ENCODE results near the gene TOMM5.

The TOMM5 gene

DNA sequence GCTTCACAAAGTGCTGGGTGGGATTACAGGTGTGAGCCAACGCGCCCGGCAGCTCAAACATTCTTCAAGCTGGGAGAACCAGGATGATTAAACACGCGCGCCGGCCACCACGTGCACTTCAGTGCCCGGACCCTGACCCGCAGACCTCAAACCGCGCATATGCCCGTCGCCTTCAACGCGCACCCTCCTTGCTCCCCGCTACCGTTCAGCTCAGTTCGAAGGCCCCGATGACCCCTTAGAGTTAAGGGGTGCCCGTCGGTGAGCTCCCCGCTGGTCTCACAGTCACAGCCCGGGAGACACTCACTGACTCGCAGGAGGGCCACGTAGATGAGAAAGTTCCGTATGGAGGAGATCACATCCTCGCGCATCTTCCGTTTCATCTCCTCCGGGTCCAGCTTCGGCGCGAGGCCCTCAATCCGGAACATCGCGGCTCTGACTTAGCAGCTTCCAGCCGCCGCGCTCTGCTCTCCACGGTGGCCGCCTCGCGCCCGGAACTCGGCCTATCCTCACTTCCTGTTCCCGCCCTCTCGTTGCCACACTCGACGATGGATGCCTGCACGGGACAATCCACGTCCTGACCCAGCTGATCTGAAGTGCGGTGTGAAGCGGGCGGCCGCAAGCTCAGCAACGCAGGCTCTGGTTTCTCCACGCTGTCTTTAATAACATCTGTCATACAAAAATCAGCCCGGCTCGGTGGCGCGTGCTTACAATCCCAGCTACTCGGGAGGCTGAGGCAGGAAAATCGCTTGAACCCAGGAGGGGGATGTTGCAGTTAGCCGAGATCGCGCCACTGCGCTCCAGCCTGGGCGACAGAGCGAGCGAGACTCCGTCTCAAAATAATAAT lies at the start of gene TOMM5:
Gene TOMM5 (minus strand): TSS at position 490 of the 844 bp plus-strand sequence. CDS start 65 bp downstream, at position 425.
- peak; percentile 98 to 99 for ATAC-seq

GRCh38 chr9:37641331-37641730 lies 48.9 kb upstream of the TOMM5 start:
- no peak for ATAC-seq

- ATAC-seq = no peak
Observed at GRCh38 chr9:37640246-37640645, 47.8 kb upstream of the TOMM5 start.

- no peak for ATAC-seq
Observed at GRCh38 chr9:37639841-37640240, 47.4 kb upstream of the TOMM5 start.

DNA sequence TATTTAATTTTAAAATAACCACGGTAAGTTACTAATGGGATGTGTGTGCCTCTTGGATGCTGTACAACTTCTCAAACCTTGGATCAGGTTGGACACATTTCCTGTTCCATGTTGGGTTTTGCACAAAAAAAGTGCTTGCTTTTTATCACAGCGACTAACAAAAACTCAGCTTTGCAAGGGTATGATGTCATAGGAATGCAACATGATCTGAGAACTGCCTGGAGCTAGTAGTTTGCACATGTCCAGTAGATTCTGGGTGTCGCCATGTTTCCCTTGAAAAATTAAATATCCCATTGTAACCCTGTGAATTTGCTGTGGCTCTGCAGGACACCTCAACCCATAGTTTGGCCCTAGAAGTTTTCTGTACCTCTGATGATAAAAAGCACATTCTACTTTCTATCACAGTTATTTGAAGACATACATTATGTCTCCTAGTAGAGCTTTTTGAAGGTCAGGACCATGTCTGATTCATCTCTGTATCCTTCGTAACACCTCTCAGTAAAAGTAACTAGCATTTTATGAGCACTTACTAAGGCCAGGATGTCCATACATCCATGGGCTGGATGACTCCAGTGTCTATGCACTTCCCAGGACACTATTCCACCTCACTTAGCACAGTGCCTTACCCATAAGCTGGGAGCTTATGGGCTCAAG lies 46.8 kb upstream of the TOMM5 start:
- ATAC-seq = no peak

- no peak for ATAC-seq
Observed at GRCh38 chr9:37636511-37637448, 44.4 kb upstream of the TOMM5 start.

DNA sequence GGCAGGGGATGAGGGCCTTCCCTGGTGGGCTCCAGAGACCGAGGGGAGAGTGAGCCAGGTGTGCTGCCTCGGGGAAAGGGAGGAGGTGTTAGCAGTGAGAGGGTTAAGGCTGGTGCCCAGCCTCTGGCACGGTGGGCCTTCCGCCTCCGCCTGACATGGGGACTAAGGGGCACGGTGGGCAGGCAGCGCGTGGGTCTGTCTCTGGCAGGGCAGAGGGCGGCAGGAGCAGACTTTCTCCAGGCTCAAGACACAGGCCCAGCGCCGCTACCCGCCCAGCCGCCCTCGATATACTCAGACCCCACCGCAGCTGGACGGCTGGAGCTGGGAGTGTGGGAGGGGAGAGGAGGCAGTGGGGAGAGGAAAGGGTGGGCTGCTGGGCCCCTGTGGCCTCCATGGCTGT lies 43.4 kb upstream of the TOMM5 start:
- no peak for ATAC-seq

- ATAC-seq = no peak
Observed at GRCh38 chr9:37632479-37632878, 40.1 kb upstream of the TOMM5 start.

DNA sequence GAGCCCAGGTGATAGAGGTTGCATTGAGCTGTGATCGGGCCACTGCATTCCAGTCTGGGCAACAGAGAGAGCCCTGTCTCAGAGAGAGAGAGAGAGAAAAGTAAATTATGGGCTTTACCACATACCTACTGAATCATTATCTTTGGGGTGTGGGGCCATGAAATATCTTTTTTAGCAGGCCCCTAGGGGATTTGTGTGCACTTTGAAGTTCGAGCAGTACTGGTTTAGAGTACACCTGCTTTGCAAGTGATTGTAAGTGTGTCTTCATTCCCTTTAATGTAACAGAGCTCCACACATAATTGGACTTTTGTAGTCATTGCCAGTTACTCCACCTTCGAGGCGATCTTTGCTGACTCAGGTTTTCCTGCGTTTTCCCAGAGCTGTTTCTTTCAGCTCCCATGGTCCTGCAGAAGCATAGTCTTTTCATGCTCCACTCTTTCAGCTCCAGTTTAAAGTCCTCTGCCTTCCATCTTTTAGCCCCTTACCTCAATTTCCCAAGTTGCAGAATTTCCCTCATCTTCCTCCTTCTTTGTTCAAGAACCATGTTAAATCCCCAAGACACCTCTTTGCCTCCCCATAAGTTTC lies 34.4 kb upstream of the TOMM5 start:
- no peak for ATAC-seq

- ATAC-seq = no peak
Observed at GRCh38 chr9:37625758-37626147, 33.4 kb upstream of the TOMM5 start.

- no peak for ATAC-seq
Observed at GRCh38 chr9:37625036-37625757, 32.8 kb upstream of the TOMM5 start.

GRCh38 chr9:37624073-37624472 lies 31.7 kb upstream of the TOMM5 start:
- ATAC-seq = no peak

DNA sequence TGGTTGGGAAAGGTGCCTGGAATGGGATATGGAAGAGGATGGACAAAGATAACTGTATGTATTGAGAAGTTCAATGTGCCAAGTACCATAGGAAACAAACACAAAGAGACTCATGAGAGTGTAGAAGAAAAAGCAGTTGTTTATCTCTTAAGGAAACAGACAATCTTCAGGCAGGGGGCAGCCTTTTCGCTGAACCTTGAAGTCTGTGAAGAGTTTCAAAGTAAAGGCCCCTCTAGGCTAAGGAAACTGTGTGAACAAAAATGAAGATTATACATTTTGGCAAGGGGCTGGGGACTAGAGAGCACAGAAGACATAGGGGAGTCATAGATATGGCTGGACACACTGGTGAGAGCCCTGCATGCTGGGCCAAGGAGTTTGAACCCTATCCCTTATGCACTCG lies 30.9 kb upstream of the TOMM5 start:
- ATAC-seq = no peak

- no peak for ATAC-seq
Observed at GRCh38 chr9:37622462-37622861, 30.1 kb upstream of the TOMM5 start.

- ATAC-seq = no peak
Observed at GRCh38 chr9:37621273-37622121, 29.1 kb upstream of the TOMM5 start.

- no peak for ATAC-seq
Observed at GRCh38 chr9:37620396-37620795, 28.0 kb upstream of the TOMM5 start.

DNA sequence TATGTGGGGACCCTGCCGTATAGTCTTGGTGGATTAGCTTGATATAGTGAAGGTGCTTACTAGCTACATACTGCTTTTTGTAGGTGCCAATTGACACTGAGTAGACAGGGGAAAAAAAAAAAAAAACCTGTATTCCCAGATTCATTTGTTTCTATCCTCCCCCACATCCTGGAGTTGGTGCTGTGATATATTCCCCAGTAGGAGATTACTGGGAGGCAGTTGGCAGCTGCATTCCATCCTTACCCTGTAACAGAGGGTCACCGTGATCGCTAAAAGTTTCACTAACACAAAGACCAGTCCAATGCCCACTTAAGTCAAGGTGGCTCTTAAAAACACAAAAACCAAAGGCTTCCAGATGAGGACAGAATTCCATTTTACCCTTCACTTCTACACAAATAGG lies 27.4 kb upstream of the TOMM5 start:
- ATAC-seq = no peak

- ATAC-seq = no peak
Observed at GRCh38 chr9:37618817-37619216, 26.4 kb upstream of the TOMM5 start.

- ATAC-seq = no peak
Observed at GRCh38 chr9:37617832-37618231, 25.4 kb upstream of the TOMM5 start.

DNA sequence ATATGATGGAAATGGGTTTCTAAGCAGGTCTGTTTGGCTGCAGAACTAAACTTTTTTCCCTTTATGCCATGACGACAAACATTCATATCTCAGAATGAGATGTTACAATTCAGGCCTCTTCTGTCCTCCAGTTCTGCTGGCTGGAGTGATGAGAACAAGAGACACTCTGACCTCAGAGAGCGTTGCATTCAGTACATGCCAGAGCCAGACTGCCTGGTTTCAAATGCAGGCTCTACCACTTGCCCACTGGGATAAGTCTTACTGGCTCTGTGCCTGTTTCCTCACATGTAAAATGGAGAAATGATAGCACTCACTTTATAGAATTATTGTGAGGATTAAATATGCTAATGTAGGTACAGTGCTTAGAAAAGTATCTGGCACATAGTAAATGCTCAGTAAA lies 24.8 kb upstream of the TOMM5 start:
- no peak for ATAC-seq

DNA sequence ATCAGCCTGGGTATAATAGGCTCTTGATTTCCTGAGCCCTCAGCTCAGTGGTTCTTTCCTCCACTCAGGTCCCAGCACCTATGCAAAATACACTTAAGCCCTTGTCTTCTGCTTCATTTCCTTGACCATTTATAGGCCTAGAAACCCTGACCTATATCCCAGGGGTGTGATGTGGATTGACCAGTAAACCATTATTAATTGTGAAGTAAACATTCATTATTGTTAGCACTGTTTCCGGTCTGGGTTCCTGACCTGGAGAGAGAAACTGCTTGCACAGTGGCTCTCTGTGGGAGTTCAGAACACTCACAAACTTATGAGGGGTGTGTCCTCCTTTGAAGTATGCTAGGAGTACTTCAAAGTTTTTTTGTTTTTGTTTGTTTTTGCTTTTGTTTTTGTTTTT lies 19.6 kb upstream of the TOMM5 start:
- no peak for ATAC-seq

Data from activated CD4-positive, CD25-positive, alpha-beta regulatory T cell treated with anti-CD3 and anti-CD28 coated beads, Interleukin-2, amount 50 U/mL, for 24 hours (primary cell).